HG03460 (cell line): ENCODE measurements around the gene OSBPL8.
A peak's percentile ranks its signal among the peaks of the same experiment; 100 is the strongest.
"Not testable (repeated sequence)": the region's sequence is repeated elsewhere in the genome, so short reads cannot be mapped to it uniquely, and the experiment has no call there.

ENCODE experiments used
- ATAC-seq: cut with Tn5 transposase; IDR thresholded peaks from one replicate; pipeline ENCODE4 v1.9.1; 2021; ENCODE audit not compliant: unreplicated experiment

The OSBPL8 gene

DNA sequence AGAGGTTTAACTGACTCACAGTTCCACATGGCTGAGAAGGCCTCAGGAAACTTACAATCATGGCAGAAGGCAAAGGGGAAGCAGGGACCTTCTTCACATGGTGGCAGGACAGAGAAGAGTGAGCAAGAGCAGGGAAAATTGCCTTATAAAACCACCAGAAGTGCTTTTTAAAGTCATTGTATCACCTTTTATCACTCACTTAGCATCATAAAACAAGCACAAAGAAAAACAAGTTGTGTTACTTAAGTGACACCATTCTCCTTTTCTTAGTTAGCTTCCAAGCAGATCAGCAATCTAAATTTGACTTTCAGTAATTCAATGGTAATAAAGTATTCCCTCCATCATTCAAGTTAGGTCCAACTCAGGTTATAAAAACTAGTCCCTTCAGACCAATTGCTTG lies 28.5 kb downstream of the OSBPL8 start:
- ATAC-seq, result no peak

GRCh38 chr12:76530516-76530915 lies 29.1 kb downstream of the OSBPL8 start:
- ATAC-seq, result no peak

GRCh38 chr12:76529226-76529918 lies 30.2 kb downstream of the OSBPL8 start:
- ATAC-seq, result no peak

GRCh38 chr12:76523408-76523807 lies 36.2 kb downstream of the OSBPL8 start:
- no peak for ATAC-seq

DNA sequence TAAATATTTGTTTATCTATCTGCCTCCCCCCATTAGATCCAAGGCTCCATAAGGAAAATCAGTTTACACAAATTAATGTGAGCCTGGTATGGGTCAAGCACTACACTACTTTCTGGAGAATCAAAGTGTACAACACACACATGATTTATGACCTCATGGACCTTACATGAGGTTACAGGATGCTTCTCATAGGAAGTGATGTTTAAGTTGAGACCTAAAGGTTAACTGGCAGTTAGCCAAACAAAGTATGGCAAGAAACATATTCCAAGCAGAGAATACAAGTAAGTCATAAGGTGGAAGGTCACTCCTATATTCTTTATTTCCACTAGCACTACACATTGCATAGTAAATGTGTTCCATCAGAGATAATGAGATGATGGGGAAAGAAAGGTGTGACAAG lies 39.2 kb downstream of the OSBPL8 start:
- no peak for ATAC-seq

GRCh38 chr12:76519538-76519937 lies 40.0 kb downstream of the OSBPL8 start:
- ATAC-seq, result no peak

DNA sequence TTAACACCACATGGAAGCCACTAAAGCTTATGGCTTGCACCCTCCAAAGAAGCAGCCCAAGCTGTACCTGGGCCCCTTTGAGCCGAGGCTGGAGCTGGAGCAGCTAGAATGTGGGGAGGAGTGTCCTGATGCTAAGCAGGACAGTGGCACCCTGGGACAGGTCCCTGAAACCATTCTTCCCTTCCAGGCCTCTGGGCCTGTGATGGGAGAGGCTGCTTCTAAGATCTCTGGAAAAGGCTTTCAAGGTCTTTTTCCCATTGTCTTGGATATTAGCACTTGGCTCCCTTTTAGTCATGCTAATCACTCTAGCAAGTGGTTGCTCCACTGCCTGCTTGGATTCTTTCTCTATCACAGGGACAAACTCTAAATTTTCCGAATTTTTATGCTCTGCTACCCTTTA lies 40.9 kb downstream of the OSBPL8 start:
- no peak for ATAC-seq

- no peak for ATAC-seq
Measured at GRCh38 chr12:76515271-76515670, 44.3 kb downstream of the OSBPL8 start.

GRCh38 chr12:76511116-76511716 lies 48.4 kb downstream of the OSBPL8 start:
- ATAC-seq, result peak; percentile 91

GRCh38 chr12:76508128-76508980 lies 51.2 kb downstream of the OSBPL8 start:
- ATAC-seq, result no peak

DNA sequence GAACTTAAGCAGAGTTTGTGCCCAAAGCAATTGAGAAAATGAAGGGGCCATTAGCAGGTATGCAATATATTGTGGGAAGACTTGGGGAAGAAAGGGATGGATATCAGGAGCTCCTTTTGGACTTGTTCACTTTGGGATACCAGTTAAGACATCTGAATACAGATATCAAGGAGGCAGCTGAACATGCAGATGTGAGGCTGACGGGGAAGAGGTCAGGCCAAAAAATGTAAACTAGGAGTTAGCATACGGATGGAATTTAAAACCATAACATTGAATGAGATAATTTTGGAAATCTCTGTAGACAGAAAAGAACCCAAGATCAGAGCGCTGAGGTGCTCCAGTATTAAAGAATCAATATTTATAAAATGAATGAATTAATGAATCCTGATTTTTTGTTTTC lies 53.4 kb downstream of the OSBPL8 start:
- ATAC-seq, result no peak

DNA sequence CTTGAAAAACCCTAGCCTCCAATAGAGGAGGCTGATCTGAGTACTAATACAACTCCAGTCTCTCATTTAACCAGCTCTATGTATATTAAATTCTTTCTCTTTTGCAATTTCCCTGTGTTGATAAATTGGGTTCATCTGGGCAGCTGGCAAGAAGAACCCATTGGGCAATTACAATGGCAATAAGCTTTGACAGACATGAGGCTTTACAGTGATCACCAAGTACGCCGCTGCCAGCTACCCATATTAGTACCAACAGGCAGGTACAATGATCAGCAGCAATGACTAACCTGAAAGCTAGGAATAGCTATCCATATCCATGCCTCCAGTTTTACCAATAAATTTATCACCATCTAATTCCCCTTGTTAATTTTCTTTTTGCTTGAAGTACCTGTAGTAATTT lies 54.5 kb downstream of the OSBPL8 start:
- ATAC-seq, result no peak

DNA sequence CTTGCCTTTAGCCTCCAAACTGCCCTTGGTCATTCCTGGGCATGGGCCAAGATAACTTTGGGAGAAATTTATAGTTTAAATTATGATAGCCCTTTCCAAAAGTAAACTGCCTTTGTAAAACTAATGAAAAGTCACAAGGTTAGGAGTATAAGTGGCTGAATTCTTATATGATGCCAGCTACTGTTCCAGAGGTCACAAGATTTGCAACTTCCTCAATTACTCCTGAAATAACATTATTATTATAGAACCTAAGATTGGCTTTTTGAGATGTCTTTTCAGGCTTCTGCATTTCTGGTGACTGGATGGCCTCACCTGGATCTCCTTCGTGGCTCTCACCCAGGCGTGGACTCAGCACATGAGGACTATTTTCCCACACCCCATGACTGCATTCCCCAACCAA lies 55.0 kb downstream of the OSBPL8 start:
- ATAC-seq, result no peak

DNA sequence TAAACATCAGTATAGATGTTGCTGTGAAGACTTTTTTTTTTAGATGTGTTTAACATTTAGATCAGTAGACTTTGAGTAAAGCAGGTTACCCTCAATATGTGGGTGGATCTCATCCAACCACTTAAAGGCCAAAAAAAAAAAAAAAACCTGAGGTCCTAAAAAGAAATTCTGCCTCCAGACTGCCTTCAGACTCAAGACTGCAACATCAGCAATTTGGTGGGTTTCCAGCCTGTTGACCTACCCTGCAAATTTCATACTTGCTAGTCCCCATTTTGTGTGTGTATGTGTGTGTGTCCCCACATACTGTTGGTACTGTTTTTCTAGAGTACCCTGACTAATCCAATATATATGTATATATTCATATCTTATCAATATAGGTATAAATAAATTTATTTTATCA lies 55.6 kb downstream of the OSBPL8 start:
- no peak for ATAC-seq

DNA sequence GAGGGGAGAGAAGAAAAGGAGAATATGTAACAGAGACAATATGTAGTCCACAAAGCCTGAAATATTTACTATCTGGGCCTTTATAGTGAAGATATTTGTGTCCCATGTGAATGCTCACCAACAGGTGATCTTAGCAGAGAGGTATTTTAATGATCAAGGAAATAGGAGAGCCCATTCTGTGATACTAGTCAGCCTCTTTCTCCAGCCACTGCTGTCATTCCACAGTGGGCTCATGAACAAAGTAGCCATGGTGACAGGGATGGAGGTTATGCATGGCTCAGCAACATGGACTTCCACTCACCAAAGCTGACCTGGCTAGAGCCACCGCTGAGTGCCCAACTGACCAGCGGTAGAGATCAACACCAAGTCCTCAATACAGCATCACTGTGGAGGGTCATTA lies 58.2 kb downstream of the OSBPL8 start:
- no peak for ATAC-seq

- ATAC-seq, result not testable (repeated sequence)
Measured at GRCh38 chr12:76499136-76499535, 60.4 kb downstream of the OSBPL8 start.

- ATAC-seq, result no peak
Measured at GRCh38 chr12:76495556-76495955, 64.0 kb downstream of the OSBPL8 start.

DNA sequence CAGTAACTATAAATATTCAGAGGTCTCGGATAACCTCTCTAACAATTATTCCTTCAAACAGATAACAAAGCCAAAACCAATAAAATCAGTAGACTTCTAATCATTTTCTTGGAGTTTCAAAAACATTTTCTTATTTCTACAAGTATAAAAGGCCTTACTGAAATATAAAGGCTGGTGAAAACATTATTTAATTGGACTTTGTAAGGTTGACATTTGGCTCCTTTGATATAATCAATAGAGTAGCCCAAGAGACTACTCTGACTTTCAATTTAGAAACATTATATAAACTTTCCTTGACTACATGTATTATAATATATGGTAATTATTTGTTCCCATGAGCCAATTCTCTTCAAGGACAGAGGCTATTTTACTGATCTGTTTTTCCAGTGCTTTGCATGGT lies 68.3 kb downstream of the OSBPL8 start:
- ATAC-seq, result no peak

DNA sequence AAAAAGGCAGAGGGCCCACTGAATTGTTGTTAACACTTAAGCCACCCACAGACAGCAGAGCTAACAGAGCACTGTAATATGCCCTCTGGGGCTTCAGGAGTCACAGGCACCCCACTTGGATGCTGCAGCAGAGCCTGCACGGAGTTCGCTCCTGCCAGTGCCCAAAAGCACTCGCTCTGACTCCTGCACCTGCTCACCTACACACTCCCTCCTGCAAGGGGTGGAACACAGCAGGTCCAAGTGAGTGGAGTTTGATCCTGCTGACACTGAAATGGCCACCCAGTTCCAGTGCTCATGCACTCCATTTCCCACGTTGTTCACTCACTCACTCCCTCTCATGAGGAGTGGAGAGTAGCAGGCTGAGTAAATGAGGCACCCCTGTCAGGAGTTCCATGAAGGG lies 68.8 kb downstream of the OSBPL8 start:
- no peak for ATAC-seq

DNA sequence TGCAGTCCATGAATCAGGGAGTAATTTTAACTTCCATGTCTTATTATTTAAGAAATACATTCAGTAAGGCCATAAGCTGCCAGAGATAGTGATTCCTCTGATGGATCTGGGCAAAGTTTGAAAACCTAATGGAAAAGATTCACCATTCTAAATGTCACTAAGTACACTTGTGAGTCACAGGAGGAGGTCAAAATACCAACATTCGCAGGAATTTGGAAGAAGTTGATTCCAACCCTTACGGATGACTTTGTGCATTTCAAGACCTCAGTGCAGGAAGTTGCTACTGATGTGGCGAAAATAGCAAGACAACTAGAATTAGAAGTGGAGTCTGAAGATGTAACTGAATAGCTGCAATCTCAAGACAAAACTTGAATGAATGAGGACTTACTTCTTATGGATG lies 69.8 kb downstream of the OSBPL8 start:
- no peak for ATAC-seq

DNA sequence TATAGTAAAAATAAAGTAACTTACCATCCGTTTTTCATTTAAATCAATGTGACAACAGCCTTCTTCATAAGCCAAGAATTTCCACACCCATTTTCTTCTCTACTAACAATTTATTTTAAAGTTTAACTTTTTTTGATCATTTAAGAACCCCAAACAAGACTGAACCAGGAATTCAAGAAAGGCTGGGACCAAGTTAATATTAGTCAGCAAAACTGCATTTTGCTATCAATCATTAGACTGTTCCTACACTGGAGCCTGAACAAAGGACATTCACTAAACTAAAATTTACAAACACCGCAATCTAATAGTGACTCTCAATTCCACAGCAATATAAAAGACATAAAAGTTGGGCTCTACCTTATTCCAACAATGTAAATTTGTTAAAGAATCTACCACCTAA lies 73.6 kb downstream of the OSBPL8 start:
- no peak for ATAC-seq

DNA sequence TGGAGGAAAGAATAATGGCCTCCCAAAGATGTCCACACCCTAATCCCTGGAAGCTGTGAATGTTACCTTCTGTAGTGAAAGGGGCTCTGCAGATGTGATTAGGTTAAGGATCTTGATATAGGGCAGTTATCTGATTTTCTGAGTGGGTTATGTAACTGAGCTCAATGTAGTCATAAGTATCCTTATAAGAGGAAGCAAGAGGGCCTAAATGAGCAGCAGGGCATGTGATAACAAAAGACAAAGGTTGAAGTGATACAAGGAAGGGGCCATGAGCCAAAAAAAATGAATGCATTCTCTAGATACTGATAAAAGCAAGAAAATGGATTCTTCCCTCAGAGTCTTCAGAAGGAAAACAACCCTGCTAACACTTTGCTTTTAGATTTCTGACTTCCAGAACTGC lies 78.8 kb downstream of the OSBPL8 start:
- no peak for ATAC-seq
